H1 (cell line): ENCODE data around the gene PAX5. TPM values are rescaled to one million over a fixed set of nuclear protein-coding genes. Genes with fewer than 3 reads are reported as not detected.

Experiments used
- CTCF ChIA-PET: fragments of 300-600 bp; sonication (Branson Sonifier 250); formaldehyde crosslinking; loops from one replicate; lab custom pipeline; 2021; ENCODE audit not compliant: partially characterized antibody; lab: Charles Lee
- POLR2A ChIA-PET: fragments of 300-600 bp; sonication (Branson Sonifier 250); formaldehyde crosslinking; loops from one replicate; lab custom pipeline; 2021; ENCODE audit warnings: inconsistent platforms; ENCODE audit not compliant: partially characterized antibody; lab: Charles Lee
- DNase-seq, 2 experiments: peaks; one replicate each; pipeline versions ENCODE4 v3.0.0 to v3.0.0-alpha.2; 2010 to 2022; ENCODE audit warnings: low spot score in 2 of 2, low read depth in 1 of 2, mixed read lengths in 1 of 2
- FAIRE-seq: peaks from 2 replicates; lab custom pipeline; 2011; peaks lifted over from hg19 to GRCh38; lab: Jason Lieb, UNC
- H2AFZ ChIP-seq: 2 replicates; pipeline ENCODE4 v1.8.1; 2012; ENCODE audit warnings: low read length, inconsistent platforms
- H2AK5ac ChIP-seq: 2 replicates; pipeline ENCODE4 v1.6.1; 2013; ENCODE audit warnings: low read depth, low read length
- H2BK120ac ChIP-seq: replicated peaks from 2 replicates; pipeline ENCODE3; 2013; ENCODE audit warnings: low read depth, low read length, inconsistent platforms
- H2BK12ac ChIP-seq: 2 replicates; pipeline ENCODE4 v1.6.1; 2013; ENCODE audit warnings: low read depth, low read length
- H2BK15ac ChIP-seq: 2 replicates; pipeline ENCODE4 v1.6.1; 2013; ENCODE audit warnings: low read length
- H2BK20ac ChIP-seq: 2 replicates; pipeline ENCODE4 v1.6.1; 2013; ENCODE audit warnings: low read length
- H2BK5ac ChIP-seq: 2 replicates; pipeline ENCODE4 v1.6.1; 2013; ENCODE audit warnings: low read depth, low read length
- H3K14ac ChIP-seq: 2 replicates; pipeline ENCODE4 v1.6.1; 2013; ENCODE audit warnings: inconsistent platforms; ENCODE audit not compliant: insufficient read length
- H3K18ac ChIP-seq: 2 replicates; pipeline ENCODE4 v1.6.1; 2013; ENCODE audit warnings: low read length; ENCODE audit errors: extremely low read depth
- H3K23ac ChIP-seq: 2 replicates; pipeline ENCODE4 v1.6.1; 2013; ENCODE audit warnings: inconsistent platforms; ENCODE audit not compliant: insufficient read length
- H3K23me2 ChIP-seq: 2 replicates; pipeline ENCODE4 v1.6.1; 2013; ENCODE audit warnings: low read depth, low read length
- H3K27ac ChIP-seq: 2 replicates; pipeline ENCODE4 v1.6.1; 2011; ENCODE audit warnings: low read depth, low read length, inconsistent platforms
- H3K27me3 ChIP-seq, 4 experiments: replicated peaks in 1 of 4; 1 replicate in 1 of 4; 2 replicates in 3 of 4; pipeline versions ENCODE4 v1.6.1 to v1.8.1; 2011 to 2013; ENCODE audit warnings: low read length in 3 of 4, mild to moderate bottlenecking in 3 of 4, inconsistent platforms in 2 of 4, mixed read lengths in 2 of 4, moderate library complexity in 1 of 4; ENCODE audit not compliant: control insufficient read depth in 3 of 4, insufficient read depth in 3 of 4; ENCODE audit errors: extremely low read depth in 1 of 4
- H3K36me3 ChIP-seq, 4 experiments: 2 replicates each; pipeline versions ENCODE4 v1.6.1 to v1.8.1; 2011 to 2013; ENCODE audit warnings: mild to moderate bottlenecking in 4 of 4, low read length in 3 of 4, moderate library complexity in 2 of 4, control low read depth in 1 of 4, inconsistent platforms in 1 of 4; ENCODE audit not compliant: insufficient read depth in 4 of 4, control insufficient read depth in 2 of 4
- H3K4ac ChIP-seq: replicated peaks from 2 replicates; pipeline ENCODE3; 2013; ENCODE audit warnings: low read length, low read depth, mixed read lengths, inconsistent platforms; ENCODE audit not compliant: insufficient read length
- H3K4me1 ChIP-seq, 4 experiments: replicated peaks in 1 of 4; 1 replicate in 1 of 4; 2 replicates in 3 of 4; pipeline versions ENCODE4 v1.6.1 to v1.8.1; 2011 to 2013; ENCODE audit warnings: low read length in 3 of 4, inconsistent platforms in 2 of 4, mixed read lengths in 1 of 4; ENCODE audit not compliant: insufficient read depth in 4 of 4, control insufficient read depth in 3 of 4
- H3K4me2 ChIP-seq, 2 experiments: 2 replicates each; pipeline versions ENCODE4 v1.6.1 to v1.8.1; 2011 to 2013; ENCODE audit warnings: low read depth in 2 of 2, low read length in 2 of 2, control low read depth in 1 of 2, inconsistent platforms in 1 of 2, mild to moderate bottlenecking in 1 of 2; ENCODE audit not compliant: insufficient read depth in 1 of 2
- H3K4me3 ChIP-seq, 4 experiments: fragments of 200-600, 300-600 bp in 1 of 4; sonication (generic), shearing (Covaris generic), sonication (Bioruptor Twin) in 1 of 4; 2 replicates each; pipeline versions ENCODE4 v1.5.1 to v1.8.1; 2011 to 2016; ENCODE audit warnings: low read length in 4 of 4, low read depth in 3 of 4, control low read depth in 2 of 4, inconsistent platforms in 2 of 4, mild to moderate bottlenecking in 2 of 4, mixed read lengths in 1 of 4, moderate library complexity in 1 of 4; ENCODE audit not compliant: insufficient read depth in 2 of 4; ENCODE audit errors: extremely low read depth in 1 of 4
- H3K56ac ChIP-seq: replicated peaks from 2 replicates; pipeline ENCODE3; 2013; ENCODE audit warnings: low read depth, mild to moderate bottlenecking, mixed read lengths, low read length, inconsistent platforms; ENCODE audit not compliant: insufficient read length
- H3K79me1 ChIP-seq: 2 replicates; pipeline ENCODE4 v1.6.1; 2013; ENCODE audit warnings: low read depth, low read length, control low read depth
- H3K79me2 ChIP-seq, 2 experiments: 2 replicates each; pipeline versions ENCODE4 v1.6.1 to v1.8.1; 2012 to 2013; ENCODE audit warnings: low read length in 2 of 2, mild to moderate bottlenecking in 2 of 2, inconsistent platforms in 1 of 2; ENCODE audit not compliant: insufficient read depth in 2 of 2, control insufficient read depth in 1 of 2
- H3K9ac ChIP-seq, 4 experiments: replicated peaks in 1 of 4; 1 replicate in 1 of 4; 2 replicates in 3 of 4; pipeline versions ENCODE4 v1.6.1 to v1.8.1; 2011 to 2013; ENCODE audit warnings: low read depth in 3 of 4, low read length in 3 of 4, control low read depth in 2 of 4, mild to moderate bottlenecking in 2 of 4, moderate library complexity in 2 of 4, inconsistent platforms in 1 of 4; ENCODE audit errors: extremely low read depth in 1 of 4
- H3K9me3 ChIP-seq, 2 experiments: 2 replicates each; pipeline versions ENCODE4 v1.6.1 to v1.8.1; 2012 to 2013; ENCODE audit warnings: mild to moderate bottlenecking in 2 of 2, moderate library complexity in 2 of 2, control low read depth in 1 of 2, inconsistent platforms in 1 of 2, low read depth in 1 of 2, low read length in 1 of 2, mixed read lengths in 1 of 2; ENCODE audit not compliant: insufficient read depth in 2 of 2
- H4K20me1 ChIP-seq, 2 experiments: replicated peaks in 1 of 2; 2 replicates each; pipeline versions ENCODE3 to v1.8.1; 2011 to 2013; ENCODE audit warnings: inconsistent platforms in 2 of 2, low read length in 2 of 2, mild to moderate bottlenecking in 1 of 2; ENCODE audit not compliant: insufficient read depth in 2 of 2, control insufficient read depth in 1 of 2
- H4K5ac ChIP-seq: 2 replicates; pipeline ENCODE4 v1.6.1; 2013; ENCODE audit warnings: low read length, low read depth, mixed read lengths, inconsistent platforms; ENCODE audit not compliant: insufficient read length
- H4K8ac ChIP-seq: 2 replicates; pipeline ENCODE4 v1.8.0; 2013; ENCODE audit warnings: mild to moderate bottlenecking, moderate library complexity, low read length, inconsistent platforms; ENCODE audit not compliant: insufficient read depth; ENCODE audit errors: extremely low read depth
- H4K91ac ChIP-seq: replicated peaks from 2 replicates; pipeline ENCODE3; 2013; ENCODE audit warnings: low read length, mixed read lengths, inconsistent platforms; ENCODE audit not compliant: insufficient read length
- BRCA1 ChIP-seq: IDR thresholded peaks from 2 replicates; pipeline ENCODE4 v1.6.1; 2012; ENCODE audit warnings: low read depth, low read length, improper control_type of control experiment
- CBX5 ChIP-seq: fragments of 300-800, 300-1000 bp; sonication (generic); IDR thresholded peaks from 2 replicates; pipeline ENCODE4 v1.7.1; 2016; ENCODE audit warnings: antibody characterized with exemption, low read length, low read depth
- CTBP2 ChIP-seq: IDR thresholded peaks from 2 replicates; pipeline ENCODE4 v1.7.0; 2011; ENCODE audit warnings: borderline replicate concordance, mild to moderate bottlenecking, moderate library complexity, mixed read lengths, low read length; ENCODE audit not compliant: insufficient read depth, insufficient read length
- EP300 ChIP-seq, 2 experiments: IDR thresholded peaks; 1 replicate in 1 of 2; 2 replicates in 1 of 2; pipeline ENCODE4 v1.6.1; 2011 to 2012; ENCODE audit warnings: low read depth in 2 of 2, low read length in 2 of 2, mild to moderate bottlenecking in 2 of 2, borderline replicate concordance in 1 of 2, inconsistent platforms in 1 of 2, moderate library complexity in 1 of 2
- GABPA ChIP-seq: IDR thresholded peaks from 2 replicates; pipeline ENCODE4 v1.6.1; 2011; ENCODE audit warnings: mild to moderate bottlenecking, low read length, moderate library complexity, borderline replicate concordance; ENCODE audit not compliant: insufficient read depth
- JUN ChIP-seq: IDR thresholded peaks from 2 replicates; pipeline ENCODE4 v1.6.1; 2011; ENCODE audit warnings: low read depth, mild to moderate bottlenecking, improper control_type of control experiment, low read length
- SIX5 ChIP-seq: IDR thresholded peaks from 2 replicates; pipeline ENCODE4 v1.6.1; 2011; ENCODE audit warnings: mild to moderate bottlenecking, low read depth, low read length
- ZNF274 ChIP-seq: IDR thresholded peaks from 2 replicates; pipeline ENCODE4 v1.7.0; 2012; ENCODE audit warnings: low read length, borderline replicate concordance; ENCODE audit errors: extremely low read depth
- WGBS, 2 experiments: shearing (Covaris generic) in 1 of 2; methylation state at CpG; one replicate each; pipeline versions ENCODE4 v1.1.6 to v1.1.7; 2013 to 2015; ENCODE audit warnings: low lambda C conversion rate in 2 of 2, mixed read lengths in 2 of 2, inconsistent platforms in 1 of 2, low coverage in 1 of 2, missing lambda C conversion rate in 1 of 2; ENCODE audit not compliant: insufficient replicate concordance in 2 of 2, insufficient coverage in 1 of 2, insufficient read length in 1 of 2; ENCODE audit errors: extremely low coverage in 1 of 2, missing lambda C conversion rate in 1 of 2; 5-methylcytosine and 5-hydroxymethylcytosine counted together
- polyA plus RNA-seq, 7 experiments: library from polyadenylated mRNA; depleted of rRNA in 3 of 7; stranded (reverse) in 5 of 7; unstranded in 2 of 7; fragments of >200 nt in 5 of 7; fragments of 200-250 nt in 2 of 7; gene quantifications; 1 replicate in 5 of 7; 2 replicates in 1 of 7; 4 replicates in 1 of 7; pipeline versions ENCODE4 v1.2.1 to v1.2.3, GENCODE V29; 2011 to 2013; ENCODE audit warnings: missing spikeins in 2 of 7, mixed read lengths in 2 of 7
- total RNA-seq: library from RNA; stranded (reverse); fragmentation: NEBNext Ultra II Directional; extraction: Animal tissue kit (Norgen Biotek cat#: 25700); gene quantifications from 2 replicates; pipeline ENCODE4 v1.2.1, GENCODE V29; 2021

The PAX5 gene
- total and polyA plus RNA-seq, 2 of the 8 experiments (the other 6 are each of a cell fraction or from before 2014, with no cell fraction given): 0.29 to 0.43 TPM

- DNase-seq (no peak), FAIRE-seq (no peak)
- Histone ChIP-seq H3K27me3 (no peaks in the 10 kb centered on the region), H3K23me2 (peaks cover 1% of the 10 kb centered on the region; the same call in 1 of the 2 replicates), H3K79me1 (no peaks in the 10 kb centered on the region), H2BK120ac (no peak overlapping the region), H3K27ac (no peak overlapping the region), H3K18ac (no peak overlapping the region), H2BK12ac (no peak overlapping the region), H3K23ac (no peak overlapping the region), H4K5ac (no peak overlapping the region), H2BK15ac (no peak overlapping the region), H3K9me3 (no peaks in the 10 kb centered on the region), H2BK5ac (no peak overlapping the region), H4K91ac (no peak overlapping the region), H3K4ac (no peak overlapping the region), H4K8ac (no peak overlapping the region), H3K14ac (no peak overlapping the region), H2AK5ac (no peak overlapping the region), H3K4me1 (peaks cover 0 to 8% (median 3%) of the 10 kb centered on the region in 4 experiments; a peak in 4 of 7 replicates), H3K56ac (no peak overlapping the region), H3K9ac (no peak overlapping the region), H3K79me2 (no peaks in the 10 kb centered on the region), H3K4me3 (no peak overlapping the region), H2BK20ac (no peak overlapping the region), H3K4me2 (no peak overlapping the region), H2AFZ (no peak overlapping the region), H4K20me1 (no peaks in the 10 kb centered on the region), H3K36me3 (no peaks in the 10 kb centered on the region)
- ChIA-PET POLR2A (no interaction called here), CTCF (interaction anchor here (1.5 to 2.8 kb wide), 2 partner anchors 16 to 45 kb away, joined by 4 to 8 read pairs; no protein-coding TSS in a partner anchor)
- TF ChIP-seq SIX5: no peak
- no peak for TF ChIP-seq CBX5
- TF ChIP-seq BRCA1: no peak
- TF ChIP-seq CTBP2: no peak
- no peak for TF ChIP-seq ZNF274
- TF ChIP-seq EP300 (IDR thresholded peaks at IDR 0.05; ENCODE audit: borderline replicate concordance in 1 of 2, low read depth in 2 of 2, low read length in 2 of 2): no peak
- TF ChIP-seq GABPA: no peak
- TF ChIP-seq JUN: no peak
- 84% methylated on average over 5 of the region's 5 CpGs; no CpG with 5 or more reads in 1 of the 2 experiments for WGBS, 2 experiments
Observed at GRCh38 chr9:36934478-36935065, 99.5 kb downstream of the PAX5 start.
